GM19035 (cell line): ENCODE data around the gene ACSS3.
"Not testable (repeated sequence)": the region's sequence is repeated elsewhere in the genome, so short reads cannot be mapped to it uniquely, and the experiment has no call there.

Source experiments
- ATAC-seq: cut with Tn5 transposase; IDR thresholded peaks from one replicate; pipeline ENCODE4 v1.9.1; 2021; ENCODE audit not compliant: unreplicated experiment

The ACSS3 gene

GRCh38 chr12:81077686-81078441 is at the start of gene ACSS3:
ACSS3 (plus strand) TSS chr12:81078079; CDS start chr12:81078121, 42 bp downstream.
- ATAC-seq = no peak

GRCh38 chr12:81034926-81035325 is 43.0 kb upstream of the ACSS3 start:
- ATAC-seq = no peak

- ATAC-seq = no peak
Observed at GRCh38 chr12:81039231-81039630, 38.6 kb upstream of the ACSS3 start.

- no peak for ATAC-seq
Observed at GRCh38 chr12:81043979-81044740, 33.7 kb upstream of the ACSS3 start.

GRCh38 chr12:81064971-81065370 is 12.9 kb upstream of the ACSS3 start:
- ATAC-seq = not testable (repeated sequence)

GRCh38 chr12:81070846-81071245 is 7.0 kb upstream of the ACSS3 start:
- ATAC-seq = no peak

GRCh38 chr12:81075539-81075938 is 2.3 kb upstream of the ACSS3 start:
- ATAC-seq = no peak

- ATAC-seq = no peak
Observed at GRCh38 chr12:81077329-81077685, 572 bp upstream of the ACSS3 start.

GRCh38 chr12:81078469-81079196 is 754 bp downstream of the ACSS3 start:
- ATAC-seq = no peak

- no peak for ATAC-seq
Observed at GRCh38 chr12:81079280-81080076, 1.6 kb downstream of the ACSS3 start.

GRCh38 chr12:81080431-81080983 is 2.6 kb downstream of the ACSS3 start:
- ATAC-seq = no peak

GRCh38 chr12:81081726-81082125 is 3.8 kb downstream of the ACSS3 start:
- no peak for ATAC-seq

GRCh38 chr12:81083018-81083417 is 5.1 kb downstream of the ACSS3 start:
- no peak for ATAC-seq

GRCh38 chr12:81083906-81084513 is 6.1 kb downstream of the ACSS3 start:
- no peak for ATAC-seq

- ATAC-seq = no peak
Observed at GRCh38 chr12:81084811-81085350, 7.0 kb downstream of the ACSS3 start.

- no peak for ATAC-seq
Observed at GRCh38 chr12:81085832-81086231, 8.0 kb downstream of the ACSS3 start.

- ATAC-seq = no peak
Observed at GRCh38 chr12:81086342-81086741, 8.5 kb downstream of the ACSS3 start.

- ATAC-seq = no peak
Observed at GRCh38 chr12:81088221-81088620, 10.3 kb downstream of the ACSS3 start.

- ATAC-seq = no peak
Observed at GRCh38 chr12:81089412-81089811, 11.5 kb downstream of the ACSS3 start.

- ATAC-seq = no peak
Observed at GRCh38 chr12:81092053-81092452, 14.2 kb downstream of the ACSS3 start.
